Stimulated activated CD4-positive, alpha-beta T cell treated with anti-CD3 and anti-CD28 coated beads, TNF-alpha, amount 100 ng/mL, for 1 hour (primary cell): Measurements from ENCODE around the gene TTLL11.
"Not testable (repeated sequence)": the region's sequence is repeated elsewhere in the genome, so short reads cannot be mapped to it uniquely, and the experiment has no call there.

Source experiments
- DNase-seq, 3 donors: peaks; one replicate each; pipeline ENCODE4 v3.0.0-alpha.2; 2020; ENCODE audit warnings: low read depth in 3 of 3, low spot score in 1 of 3

TTLL11 gene

DNA sequence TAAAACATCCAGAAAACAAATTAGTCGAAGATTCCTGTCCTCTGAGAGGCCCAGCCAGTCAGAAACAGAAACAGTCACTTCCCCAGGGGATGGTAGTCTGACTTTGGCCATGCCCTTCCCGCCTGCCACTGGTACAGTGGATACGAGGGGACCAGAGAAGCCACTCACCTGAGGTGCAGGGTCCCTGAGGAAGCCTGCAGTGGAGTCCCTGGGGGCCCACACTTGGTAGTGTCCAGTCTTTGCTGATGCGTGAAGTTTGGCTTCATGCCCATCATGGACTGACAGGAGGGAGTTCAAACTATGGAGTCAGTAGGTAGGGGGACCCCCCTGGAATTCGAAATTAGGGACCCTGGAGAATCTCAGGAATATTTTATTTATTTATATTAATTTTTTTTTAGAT, 294.2 kb downstream of the TTLL11 start:
- DNase-seq, result no peak

DNA sequence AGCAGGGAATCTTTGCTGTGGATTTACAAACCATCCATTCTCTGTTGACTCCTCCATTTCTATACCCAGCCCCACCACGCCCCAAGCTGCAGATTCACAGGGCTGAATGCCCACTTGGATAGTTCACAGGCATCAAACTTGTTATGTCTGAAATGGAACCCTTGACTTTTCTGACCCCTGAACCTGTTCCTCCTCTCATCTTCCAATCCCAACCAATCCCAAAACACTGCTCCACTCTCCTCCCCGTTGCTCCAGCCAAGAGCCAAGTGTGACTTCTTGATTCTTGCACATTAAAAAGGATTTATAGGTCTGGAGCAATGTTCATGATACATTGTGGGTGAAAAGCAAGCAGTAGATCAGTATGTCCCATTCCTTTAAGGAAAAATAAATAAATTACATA, 296.0 kb downstream of the TTLL11 start:
- DNase-seq, result no peak

DNA sequence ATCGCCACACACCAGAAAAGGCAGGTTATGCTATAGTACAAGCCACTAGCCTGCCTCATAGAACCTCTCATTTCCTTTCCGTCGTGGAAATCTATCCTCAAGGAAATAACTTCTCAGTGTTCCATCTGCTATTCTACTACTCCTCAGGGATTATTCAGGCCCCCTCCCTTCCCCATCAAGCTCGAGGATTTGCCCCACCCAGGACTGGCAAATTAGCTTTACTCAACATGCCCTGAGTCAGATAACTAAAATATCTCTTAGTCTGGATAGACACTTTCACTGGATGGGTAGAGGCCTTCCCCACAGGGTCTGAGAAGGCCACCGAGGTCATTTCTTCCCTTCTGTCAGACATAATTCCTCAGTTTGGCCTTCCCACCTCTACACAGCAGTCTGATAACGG, 298.8 kb downstream of the TTLL11 start:
- DNase-seq, result not testable (repeated sequence)

DNA sequence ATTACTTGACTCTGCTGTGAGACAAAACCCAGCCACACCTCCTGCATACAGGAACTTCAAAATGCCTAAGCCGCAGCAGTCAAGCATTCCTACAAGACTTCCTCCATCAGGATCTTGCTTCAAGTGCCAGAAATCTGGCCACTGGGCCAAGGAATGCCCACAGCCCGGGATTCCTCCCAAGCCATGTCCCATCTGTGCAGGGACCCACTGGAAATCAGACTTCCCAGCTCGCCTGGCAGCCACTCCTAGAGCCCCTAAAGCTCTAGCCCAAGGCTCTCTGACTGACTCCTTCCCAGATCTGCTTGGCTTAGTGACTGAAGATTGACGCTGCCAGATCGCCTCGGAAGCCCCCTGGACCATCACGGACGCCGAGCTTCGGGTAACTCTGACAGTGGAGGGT, 300.6 kb downstream of the TTLL11 start:
- not testable (repeated sequence) for DNase-seq

DNA sequence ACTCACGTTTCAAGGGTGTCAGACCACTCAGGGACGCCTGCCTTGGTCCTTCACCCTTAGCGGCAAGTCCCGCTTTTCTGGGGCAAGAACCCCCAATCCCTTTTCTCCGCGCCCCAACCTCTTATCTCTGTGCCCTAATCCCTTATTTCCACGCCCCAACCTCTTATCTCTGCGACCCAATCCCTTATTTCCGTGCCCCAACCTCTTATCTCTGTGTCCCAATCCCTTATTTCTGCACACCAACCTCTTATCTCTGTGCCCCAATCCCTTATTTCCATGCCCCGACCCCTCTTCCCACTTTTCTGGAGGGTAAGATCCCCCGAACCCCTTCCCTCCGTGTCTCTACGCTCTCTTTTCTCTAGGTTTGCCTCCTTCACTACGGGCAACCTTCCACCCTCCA, 302.3 kb downstream of the TTLL11 start:
- DNase-seq, result no peak

DNA sequence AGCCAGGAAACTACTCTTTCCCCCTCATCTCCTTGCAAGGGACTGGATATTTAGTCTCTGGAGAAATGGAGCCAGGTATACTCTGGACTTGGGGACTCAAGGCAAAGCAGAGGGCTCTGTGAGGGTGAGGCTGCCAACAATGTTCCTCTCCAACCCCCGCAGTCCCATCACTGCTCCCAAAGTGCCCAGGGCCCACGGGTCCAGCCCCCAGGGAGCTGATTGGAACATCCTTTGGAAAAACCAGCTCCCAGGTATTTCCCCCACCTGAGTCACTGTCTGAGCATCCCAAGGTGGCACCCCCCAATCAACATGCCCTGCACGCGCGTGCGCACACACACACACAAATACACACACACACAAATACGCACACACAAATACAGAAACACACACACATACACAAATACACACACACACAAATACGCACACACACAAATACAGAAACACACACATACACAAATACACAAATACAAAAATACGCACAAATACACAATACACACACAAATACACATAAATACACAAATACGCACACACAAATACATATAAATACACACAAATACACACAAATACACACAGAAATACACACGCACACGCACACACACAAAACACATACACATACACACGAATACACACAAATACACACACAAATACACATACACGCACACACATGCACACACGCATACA, 304.3 kb downstream of the TTLL11 start:
- DNase-seq, result no peak

DNA sequence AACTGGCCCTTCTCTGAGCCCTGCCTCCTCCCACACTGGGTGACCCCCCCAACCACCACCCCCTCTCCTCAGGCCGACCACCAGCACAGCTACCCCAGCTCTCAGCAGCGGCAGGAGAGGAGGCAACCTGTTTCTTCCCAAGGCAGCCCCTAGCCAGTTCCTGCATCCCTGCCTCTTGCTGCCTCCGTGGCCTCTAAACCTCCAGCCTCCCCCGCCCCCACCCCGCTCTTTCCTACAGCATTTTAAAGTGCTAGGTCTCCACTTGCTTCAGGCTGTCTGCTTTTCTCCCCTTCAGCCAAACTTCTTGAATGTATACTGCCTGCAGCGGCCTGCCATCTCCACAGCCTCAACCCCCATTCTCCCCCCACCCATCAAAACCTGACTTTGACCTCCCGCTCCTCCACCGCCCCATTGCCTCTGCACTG, 306.1 kb downstream of the TTLL11 start:
- DNase-seq, result no peak

DNA sequence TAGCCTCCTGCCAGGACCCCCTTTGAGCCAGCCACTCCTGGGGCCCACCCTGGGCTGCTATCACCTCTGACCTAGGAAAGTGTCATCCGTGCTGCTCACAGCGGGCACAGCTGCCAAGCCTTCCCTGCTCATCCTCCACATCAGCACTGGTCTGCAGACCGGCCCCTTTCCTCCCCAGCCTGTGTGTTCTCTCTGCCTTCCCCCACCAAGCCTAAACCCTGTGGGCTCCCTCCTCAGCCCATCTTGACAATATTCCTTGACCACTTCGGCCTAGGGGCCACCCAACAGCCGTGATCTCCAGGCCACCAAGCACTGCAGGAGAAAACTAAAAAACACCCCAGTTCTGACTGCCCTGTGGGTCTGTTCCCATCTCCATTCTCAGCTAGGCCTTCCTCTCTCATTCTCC, 306.6 kb downstream of the TTLL11 start:
- DNase-seq, result no peak

DNA sequence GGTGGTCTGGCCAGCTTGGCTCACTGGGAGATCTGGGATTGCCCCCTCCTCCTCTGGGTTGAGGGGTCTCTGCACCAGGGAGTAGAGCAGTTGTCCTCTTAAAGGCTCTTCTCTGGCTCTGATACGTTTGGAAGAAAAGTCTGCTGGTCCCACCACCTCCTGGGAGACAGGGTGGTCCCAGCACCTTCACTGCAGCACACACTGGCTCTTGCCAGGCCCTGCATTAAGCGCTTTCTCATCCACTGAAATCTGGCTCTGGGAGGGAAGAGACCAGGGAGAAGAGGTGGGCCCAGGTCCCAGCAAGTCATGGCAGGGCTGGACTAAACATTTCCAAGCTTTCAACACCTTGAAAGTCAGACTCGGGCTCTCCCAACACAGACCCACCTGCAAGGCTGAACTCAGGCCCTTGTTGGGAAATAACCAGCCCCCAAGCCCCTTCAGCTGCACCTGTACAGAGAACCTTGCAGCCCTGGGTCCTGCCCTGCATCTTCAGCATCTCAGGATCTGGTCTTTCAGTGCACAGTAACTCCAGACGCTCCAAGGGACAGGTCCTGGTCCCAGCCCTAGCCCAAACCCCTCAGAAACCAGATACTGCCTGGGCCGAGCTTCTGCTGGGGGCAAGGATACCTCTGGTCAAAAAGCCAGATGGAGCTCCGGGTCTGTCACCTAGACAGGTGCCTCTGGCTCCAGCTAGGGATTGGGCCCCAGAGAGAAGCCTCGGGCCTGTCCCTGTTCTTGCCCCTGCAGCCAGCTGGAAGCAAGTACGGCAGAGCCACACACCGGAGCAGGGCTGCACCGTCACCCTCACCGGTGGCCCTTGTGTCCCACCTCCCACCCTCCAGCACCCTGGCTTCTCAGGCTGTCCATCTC, 307.2 kb downstream of the TTLL11 start:
- no peak for DNase-seq

DNA sequence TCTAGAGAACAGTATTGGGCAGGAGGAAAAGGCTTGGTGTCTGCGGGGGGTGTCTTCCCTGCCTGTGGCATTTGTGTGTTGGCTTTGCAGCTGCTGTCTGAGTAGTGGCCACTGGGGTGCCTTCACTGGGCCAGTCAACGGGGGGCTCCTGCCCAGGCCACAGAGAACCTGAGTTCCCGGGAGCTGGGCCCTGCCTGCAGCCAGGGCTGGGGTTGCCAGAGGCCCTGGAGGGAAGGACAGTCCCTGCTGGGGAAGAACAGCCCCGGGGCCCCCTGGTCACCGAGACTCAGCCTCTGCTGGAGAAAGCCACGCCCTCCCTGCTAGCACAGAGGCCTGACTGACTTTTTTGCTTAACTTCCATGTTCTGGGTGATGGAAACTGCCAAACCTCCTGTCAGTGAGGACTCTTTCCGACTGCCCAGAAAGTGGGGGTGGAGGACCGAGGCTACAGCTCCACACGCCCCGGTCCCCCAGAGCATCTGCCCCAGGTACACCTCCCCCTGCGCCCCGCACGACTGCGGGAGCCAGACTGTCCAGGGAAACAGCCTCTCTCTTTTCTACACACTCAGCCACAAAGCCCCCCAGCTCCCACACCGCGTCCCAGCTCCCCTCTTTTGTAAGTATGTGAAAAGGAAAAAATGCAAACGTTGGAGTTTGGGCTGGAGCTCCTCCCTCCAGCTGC, 308.2 kb downstream of the TTLL11 start:
- DNase-seq, result no peak

DNA sequence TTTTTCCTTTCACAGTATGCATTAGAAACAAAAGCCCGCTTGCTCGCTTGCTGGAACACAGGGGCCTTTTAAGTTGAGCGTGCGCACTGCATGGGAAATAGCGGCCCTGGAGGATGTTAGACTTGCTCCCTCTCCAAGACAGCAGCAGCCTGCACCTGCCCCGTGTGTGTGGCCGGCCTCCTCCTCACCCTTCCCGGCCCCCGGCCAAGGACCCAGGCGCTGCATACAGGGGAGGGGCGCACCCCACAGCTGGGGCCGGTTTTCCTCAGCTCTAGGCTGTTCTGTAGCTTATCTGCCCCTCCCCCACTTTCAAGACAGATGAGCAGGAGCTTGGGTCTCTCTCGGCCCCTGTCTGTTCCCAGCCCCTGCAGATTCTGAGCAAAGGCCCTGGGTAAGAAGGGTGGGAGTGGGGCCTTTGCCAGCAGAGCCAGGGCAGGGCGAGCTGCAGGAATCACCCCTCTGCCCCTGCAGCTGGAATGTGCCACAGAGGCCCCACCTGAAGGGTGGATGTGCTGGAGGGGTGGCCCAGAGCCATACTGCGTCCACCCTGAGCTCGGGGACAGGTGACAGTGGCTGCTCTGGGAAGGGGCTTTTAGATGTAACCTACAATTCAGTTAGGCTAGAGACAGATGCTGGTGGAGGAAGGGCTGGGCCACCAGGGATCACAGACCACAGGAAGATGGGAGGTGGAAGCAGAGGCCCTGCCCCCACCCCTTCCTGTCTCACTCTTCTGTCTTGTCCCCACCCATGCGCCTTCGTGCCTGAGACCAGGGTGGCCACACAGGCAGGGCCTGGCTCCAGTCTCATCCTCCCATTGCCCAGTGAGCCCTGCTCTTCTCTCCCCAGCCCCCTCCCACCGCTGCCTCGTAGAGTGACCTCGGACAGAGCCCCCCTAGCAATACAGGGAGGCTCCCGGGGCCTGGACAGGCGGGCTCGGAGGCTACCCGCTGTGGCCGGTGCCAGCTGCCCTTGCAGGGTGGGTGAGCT, 309.3 kb downstream of the TTLL11 start:
- DNase-seq, result no peak

DNA sequence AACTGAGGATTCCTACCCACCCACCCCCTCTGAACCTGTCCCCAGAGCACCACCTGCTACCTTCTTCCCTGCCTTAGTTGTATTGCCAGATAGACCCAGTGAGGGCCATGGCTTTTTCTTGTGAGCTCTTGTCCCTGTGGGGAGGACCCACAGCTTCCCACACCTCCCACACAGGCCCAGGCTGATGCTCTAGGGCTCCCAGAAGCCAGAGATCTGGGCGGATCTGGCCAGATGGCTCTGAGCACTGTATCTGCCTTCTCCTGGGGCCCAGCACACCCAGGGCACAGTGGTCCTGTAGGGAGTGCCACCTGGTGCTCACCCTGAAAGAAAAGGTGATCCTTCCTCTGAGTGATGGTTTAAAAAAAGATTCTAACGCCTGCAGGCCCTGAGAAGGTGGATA, 310.0 kb downstream of the TTLL11 start:
- no peak for DNase-seq

DNA sequence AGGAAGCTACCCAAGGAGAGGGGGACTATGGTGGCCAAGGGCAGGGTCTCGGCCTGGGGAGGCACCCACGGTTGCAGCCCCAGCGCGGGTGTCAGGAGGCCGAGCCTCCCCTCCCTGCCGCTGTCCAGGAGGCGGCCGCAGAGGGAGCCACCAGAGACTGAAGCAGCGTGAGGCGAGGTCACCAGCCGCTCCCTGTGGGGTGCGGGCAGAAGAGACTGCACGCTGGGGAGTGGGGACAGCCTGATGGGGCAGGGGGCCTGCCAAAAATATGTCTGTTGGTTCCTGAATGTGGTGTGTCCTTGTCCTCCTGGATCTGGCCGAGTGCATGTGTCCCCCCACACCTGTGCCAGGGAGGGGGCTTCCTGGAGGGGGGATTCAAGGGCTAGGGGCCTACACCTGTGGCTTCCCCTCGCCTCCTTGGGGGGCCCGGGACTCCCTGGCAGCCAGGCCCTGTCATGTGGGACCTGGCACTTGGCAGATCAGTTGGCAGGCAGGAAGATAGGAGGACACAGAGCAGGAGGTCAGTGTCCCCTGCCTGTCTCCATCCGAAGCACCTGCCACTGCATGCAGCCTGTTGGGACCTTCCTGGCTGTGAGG, 310.5 kb downstream of the TTLL11 start:
- no peak for DNase-seq

DNA sequence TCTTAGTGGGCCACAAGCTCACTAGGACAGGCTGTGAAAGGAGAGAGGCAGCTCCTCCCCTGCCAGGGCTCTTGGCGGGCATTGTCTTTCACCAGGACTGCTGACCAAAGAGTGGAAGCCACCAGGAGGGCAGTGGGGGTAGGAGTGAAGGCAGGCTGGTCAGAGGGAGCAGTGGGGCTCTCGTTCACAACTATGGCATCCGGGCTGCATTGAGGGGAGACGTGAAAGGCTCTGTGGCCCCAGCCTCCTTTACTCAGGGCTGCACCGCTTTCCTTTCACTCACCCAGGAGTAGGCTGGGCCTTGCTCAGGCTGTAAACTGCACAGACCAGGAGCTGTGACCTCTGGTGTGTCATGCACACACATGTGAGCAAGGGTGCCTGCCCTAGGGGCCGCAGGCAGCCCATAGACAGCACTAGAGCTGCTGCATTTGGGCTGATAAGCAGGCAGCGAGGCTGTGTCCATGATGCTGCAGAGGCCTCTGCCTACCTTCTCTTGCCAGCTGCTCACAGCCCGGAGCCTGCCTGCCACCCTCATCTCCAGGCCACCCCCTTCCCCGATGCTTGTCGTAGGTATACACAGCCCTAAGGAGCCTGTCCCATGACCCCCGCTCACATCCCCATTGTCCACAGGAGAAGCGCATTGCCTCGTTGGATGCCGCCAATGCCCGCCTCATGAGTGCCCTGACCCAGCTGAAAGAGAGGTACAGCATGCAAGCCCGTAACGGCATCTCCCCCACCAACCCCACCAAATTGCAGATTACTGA, 311.2 kb downstream of the TTLL11 start:
- DNase-seq, result no peak

DNA sequence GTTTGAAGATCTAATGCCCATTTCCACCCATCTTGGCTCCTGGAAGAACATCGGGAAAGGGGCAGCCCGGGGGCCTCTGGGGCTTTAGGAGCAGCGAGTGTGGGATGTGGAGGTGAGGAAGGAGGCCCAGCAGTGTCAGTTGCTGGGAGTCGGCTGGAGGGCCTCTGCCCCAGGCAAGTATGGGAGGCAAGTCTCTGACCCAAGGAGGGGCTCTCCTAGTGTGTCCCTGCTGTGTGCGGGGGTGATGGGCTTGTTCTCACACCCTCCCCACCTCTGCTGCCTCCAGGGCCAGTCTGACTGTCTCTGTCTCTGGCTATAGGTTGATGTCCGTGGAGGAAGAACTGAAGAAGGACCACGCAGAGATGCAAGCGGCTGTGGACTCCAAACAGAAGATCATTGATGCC, 312.0 kb downstream of the TTLL11 start:
- no peak for DNase-seq

DNA sequence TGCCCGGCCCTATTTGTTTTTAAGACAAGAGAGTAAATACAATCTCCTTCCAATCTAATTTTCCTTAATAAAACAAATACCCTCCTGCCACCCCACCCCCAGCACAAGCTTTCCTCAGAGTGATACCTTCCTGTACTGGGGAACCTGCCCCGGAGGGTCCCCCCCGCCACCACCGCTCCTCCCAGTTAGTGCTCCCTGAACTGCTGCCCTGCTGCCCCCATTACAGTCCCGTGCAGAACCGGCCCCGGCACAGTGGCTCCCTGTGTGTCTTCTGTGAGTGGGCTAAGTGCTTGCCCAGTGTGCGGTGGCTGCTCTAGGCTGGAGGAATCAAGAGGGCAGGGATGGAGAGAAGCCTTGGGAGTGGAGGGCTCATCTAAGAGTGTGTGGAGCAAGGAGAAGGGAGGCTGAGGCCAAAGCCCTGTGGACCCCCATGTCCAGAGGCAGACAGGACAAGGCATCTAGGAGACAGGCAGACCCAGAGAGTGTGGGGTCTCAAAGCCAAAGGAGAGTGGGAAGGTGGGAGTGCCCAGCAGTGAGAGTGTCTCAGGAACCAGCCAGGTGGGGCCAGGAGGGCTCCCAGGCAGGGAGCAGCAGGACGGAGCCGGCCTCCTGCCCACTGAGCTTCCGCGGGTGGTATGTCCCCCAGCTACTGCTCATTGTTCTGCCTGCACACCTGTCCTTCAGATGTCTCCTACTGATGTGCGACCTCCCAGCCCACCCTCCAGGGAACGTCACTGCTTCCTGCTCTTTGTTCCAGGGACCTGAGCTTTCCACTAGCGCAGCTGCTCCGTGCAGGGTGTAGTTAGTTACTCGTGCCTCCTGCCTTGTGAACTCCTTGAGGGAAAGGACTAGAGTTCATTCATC, 312.7 kb downstream of the TTLL11 start:
- no peak for DNase-seq

DNA sequence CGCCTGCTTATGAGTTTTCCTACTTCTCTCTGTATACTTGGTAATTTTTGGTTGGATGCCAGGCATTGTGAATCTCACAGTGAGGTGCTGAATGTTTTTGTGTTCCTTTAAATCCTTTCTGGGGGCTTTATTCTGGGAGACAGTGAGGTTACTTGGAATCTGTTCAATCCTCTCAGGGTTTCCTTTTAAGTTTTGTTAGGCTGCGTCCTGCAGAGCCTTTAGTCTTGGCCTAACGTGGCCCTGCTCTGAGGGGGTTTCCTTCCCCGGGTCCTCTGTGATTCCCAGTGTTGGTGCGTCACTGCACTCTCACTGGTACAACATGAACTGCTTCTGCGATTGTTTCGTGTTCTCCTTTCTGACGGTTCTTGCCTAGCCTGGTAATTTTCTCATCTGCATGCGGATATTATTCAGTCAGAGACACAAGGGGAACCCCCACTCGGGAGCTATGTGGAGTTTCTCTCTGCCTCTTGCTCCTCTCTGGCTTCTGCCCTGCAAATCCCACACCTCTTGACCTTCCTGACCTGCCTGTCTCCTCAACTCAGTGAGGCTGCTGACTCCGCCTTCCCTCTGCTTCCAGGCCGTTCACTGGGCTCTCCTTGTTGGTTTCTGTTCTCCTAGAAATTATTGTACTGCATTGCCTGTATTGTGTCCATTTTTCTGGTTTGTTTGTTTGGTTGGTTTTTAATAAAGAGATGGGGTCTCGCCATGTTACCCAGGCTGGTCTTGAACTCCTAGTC, 313.6 kb downstream of the TTLL11 start:
- DNase-seq, result no peak
